Activated naive CD8-positive, alpha-beta T cell treated with anti-CD3 and anti-CD28 coated beads for 36 hours (primary cell): ENCODE results near the gene KIFC3. TPM values are rescaled to one million over a fixed set of nuclear protein-coding genes. Genes with fewer than 3 reads are reported as not detected.
"Not testable (repeated sequence)": the region's sequence is repeated elsewhere in the genome, so short reads cannot be mapped to it uniquely, and the experiment has no call there.

Experiments
- DNase-seq: peaks from one replicate; pipeline ENCODE4 v3.0.0; 2021
- H3K27ac Mint-ChIP-seq: one replicate; pipeline ENCODE4 v1.8.0; 2022; ENCODE audit warnings: mild to moderate bottlenecking, moderate library complexity, mixed read lengths
- H3K27me3 Mint-ChIP-seq: one replicate; pipeline ENCODE4 v1.8.0; 2022; ENCODE audit warnings: mild to moderate bottlenecking, mixed read lengths
- H3K36me3 Mint-ChIP-seq: one replicate; pipeline ENCODE4 v1.8.0; 2021; ENCODE audit warnings: mild to moderate bottlenecking, mixed read lengths
- H3K4me1 Mint-ChIP-seq: one replicate; pipeline ENCODE4 v1.8.0; 2021; ENCODE audit warnings: mixed read lengths
- H3K4me3 Mint-ChIP-seq: one replicate; pipeline ENCODE4 v1.8.0; 2022; ENCODE audit warnings: mild to moderate bottlenecking, moderate library complexity, mixed read lengths
- H3K9me3 Mint-ChIP-seq: one replicate; pipeline ENCODE4 v1.8.0; 2022; ENCODE audit warnings: mixed read lengths
- total RNA-seq, 2 experiments: library from RNA; stranded (reverse); gene quantifications; one replicate each; pipeline ENCODE4 v1.2.3, GENCODE V29; 2021

KIFC3 gene
- total RNA-seq, 2 experiments from 2014 or later: 1.2 to 1.3 TPM

DNA sequence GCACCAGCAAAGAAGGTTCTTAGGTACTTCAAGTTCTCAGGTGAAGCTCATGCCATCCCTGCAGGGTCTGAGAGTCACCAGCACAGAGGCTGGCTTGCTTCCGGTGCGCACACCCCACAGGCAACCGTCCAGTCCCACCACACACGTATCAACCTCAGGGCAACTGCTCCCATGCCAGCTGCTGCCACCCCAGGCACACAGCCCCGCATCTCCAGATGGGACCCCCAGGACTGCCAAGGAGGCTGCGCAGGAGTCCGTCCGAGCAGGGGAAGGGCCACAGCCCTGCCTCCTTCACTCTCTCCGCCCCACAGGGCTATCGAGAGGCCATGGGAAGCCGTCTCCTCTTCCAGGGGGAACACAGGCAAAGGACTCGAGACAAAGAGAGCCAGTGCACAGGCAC, 13.3 kb downstream of the KIFC3 start:
- DNase-seq: no peak
- H3K36me3 Mint-ChIP-seq: no peaks in the 10 kb centered on the region
- no peak overlapping the region for H3K27ac Mint-ChIP-seq
- no peaks in the 10 kb centered on the region for H3K9me3 Mint-ChIP-seq
- no peaks in the 10 kb centered on the region for H3K4me1 Mint-ChIP-seq
- no peak overlapping the region for H3K4me3 Mint-ChIP-seq
- no peaks in the 10 kb centered on the region for H3K27me3 Mint-ChIP-seq

DNA sequence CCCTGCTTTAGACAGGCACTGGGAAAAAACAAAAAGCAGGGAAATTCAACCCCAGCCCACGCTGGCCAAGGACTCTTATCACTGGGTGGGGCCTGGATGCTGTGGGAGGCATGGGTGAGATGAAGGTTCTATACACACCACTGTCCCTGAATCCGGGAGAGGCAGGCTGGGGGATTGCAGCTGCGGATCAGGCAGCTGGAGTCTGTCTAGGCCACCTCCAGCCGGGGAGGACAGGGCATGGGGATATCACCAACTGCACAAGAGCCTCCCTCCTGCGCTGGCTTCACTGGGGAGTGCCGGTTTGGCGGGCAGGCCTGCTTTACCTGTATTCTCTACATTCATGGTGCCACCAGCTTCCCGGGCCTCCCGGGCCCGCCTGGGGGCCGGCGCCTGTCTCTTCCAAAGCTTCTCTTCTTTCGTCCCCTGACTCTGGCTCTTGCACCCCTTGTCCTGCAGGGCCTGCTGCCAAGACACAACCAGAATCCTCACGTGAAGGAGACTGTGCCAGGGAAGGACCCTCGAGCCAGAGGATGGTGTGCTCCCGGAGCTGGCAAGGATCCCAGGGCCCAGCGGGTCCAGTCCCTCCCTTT, 13.9 kb downstream of the KIFC3 start:
- Mint-ChIP-seq H3K27ac (no peak overlapping the region), H3K4me3 (no peak overlapping the region), H3K27me3 (no peaks in the 10 kb centered on the region), H3K4me1 (no peaks in the 10 kb centered on the region), H3K9me3 (no peaks in the 10 kb centered on the region), H3K36me3 (no peaks in the 10 kb centered on the region)
- no peak for DNase-seq

DNA sequence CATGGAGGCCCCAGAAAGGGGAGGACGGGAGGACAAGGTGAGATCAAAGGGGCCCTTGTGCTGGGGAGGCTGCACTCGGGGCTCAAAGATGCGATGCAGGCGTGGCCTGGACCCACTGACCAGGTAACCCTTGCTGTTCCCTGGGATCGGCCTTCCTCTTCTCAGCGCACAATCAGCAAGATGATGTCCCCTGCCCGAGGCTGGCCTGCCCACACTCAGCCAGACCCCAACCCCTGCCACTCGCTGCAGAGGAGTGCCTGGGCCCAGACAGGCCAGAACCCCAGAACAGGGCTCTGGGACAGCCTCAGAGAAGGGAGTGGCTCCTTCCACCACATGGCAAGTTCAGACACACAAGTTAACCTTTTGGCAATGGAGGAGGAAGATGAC, 14.8 kb downstream of the KIFC3 start:
- Mint-ChIP-seq H3K36me3 (no peaks in the 10 kb centered on the region), H3K4me3 (no peak overlapping the region), H3K9me3 (no peaks in the 10 kb centered on the region), H3K4me1 (no peaks in the 10 kb centered on the region), H3K27ac (no peak overlapping the region), H3K27me3 (no peaks in the 10 kb centered on the region)
- DNase-seq: no peak

DNA sequence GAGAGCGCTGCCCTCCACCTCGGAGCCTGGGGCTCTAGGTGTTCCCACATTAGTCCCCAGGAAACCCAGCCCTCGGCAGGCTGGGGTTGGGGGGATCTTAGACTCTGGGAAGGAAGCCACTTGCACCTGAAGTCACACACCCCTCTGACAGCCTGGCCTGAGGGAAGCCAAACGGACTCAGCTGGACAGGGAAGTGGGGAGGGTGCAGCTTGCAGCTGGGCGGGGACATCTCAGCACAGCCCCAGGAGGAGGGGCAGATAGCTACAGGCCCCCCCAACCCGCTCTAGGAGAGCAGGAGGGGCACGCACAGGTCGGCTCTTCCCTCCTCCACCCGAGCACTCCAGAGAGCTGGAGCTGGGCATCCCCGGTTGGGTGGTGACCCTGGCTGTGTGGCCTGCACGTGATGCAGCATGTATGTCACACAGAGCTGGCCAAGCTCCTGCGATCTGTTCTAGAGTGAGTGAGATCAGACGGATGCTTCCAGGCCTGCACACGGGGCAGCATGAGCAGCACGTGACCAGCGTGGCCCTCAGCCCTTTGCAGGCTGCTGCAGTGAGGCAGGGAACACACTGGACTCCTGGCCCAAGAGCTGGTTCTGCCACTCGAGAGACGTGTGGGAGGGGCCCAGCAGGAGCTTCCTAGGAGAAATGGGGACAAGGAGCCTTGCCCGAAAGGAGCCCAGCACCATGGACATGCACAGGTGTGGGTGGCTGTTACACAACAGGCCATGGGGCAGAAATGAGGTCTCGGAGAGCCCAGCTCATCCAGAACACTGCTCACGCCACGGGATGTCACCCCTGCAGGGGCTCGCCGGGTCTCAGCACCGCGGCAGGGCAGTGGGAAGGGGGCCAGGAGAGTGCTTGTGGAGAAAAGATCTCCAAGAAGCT, 15.4 kb downstream of the KIFC3 start:
- H3K27ac Mint-ChIP-seq: no peak overlapping the region
- no peak overlapping the region for H3K4me3 Mint-ChIP-seq
- DNase-seq: no peak
- no peaks in the 10 kb centered on the region for H3K9me3 Mint-ChIP-seq
- no peaks in the 10 kb centered on the region for H3K36me3 Mint-ChIP-seq
- no peaks in the 10 kb centered on the region for H3K27me3 Mint-ChIP-seq
- no peaks in the 10 kb centered on the region for H3K4me1 Mint-ChIP-seq

DNA sequence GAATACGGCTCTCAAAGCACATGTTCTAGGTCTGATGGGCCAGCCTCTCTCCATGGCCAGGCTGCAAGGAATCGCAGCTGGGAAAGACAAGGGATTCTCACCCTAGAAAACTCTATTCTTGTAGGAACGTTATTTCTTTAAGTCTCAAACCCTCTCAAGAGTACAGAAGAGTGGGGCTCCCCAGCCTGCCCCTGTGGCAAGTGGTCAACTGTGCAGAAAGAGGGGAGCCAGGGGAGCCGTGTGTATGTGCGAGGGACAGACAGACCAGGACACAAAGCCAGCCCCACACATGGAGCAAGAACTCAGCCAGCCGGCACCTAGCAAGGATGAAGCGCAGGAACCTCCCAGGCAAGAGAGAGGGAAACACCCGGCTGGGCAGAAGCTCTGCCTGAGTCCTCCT, 16.4 kb downstream of the KIFC3 start:
- H3K4me3 Mint-ChIP-seq: no peak overlapping the region
- H3K27ac Mint-ChIP-seq: no peak overlapping the region
- no peaks in the 10 kb centered on the region for H3K27me3 Mint-ChIP-seq
- H3K4me1 Mint-ChIP-seq: no peaks in the 10 kb centered on the region
- H3K9me3 Mint-ChIP-seq: no peaks in the 10 kb centered on the region
- no peak for DNase-seq
- H3K36me3 Mint-ChIP-seq: no peaks in the 10 kb centered on the region

DNA sequence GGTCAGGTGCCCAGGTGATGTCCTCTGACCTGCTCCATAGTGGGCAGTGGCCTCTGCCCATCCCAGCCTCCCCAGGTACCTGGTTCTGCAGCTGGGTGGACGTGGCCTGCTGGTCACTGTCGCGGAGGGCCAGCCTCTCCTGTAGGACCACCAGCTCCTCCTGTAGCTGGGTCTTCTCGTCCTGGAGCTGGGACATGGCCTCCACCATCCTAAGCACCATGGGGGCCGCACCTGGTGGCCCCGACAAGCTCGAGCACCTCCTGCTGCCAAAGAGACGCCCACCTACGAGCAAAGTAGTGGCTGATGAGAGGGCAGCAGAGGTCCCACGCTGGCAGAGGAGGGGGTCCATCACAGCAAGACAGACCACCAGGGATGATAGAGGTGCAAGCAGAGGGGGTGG, 16.9 kb downstream of the KIFC3 start:
- no peaks in the 10 kb centered on the region for H3K4me1 Mint-ChIP-seq
- no peak for DNase-seq
- no peak overlapping the region for H3K27ac Mint-ChIP-seq
- H3K4me3 Mint-ChIP-seq: no peak overlapping the region
- no peaks in the 10 kb centered on the region for H3K36me3 Mint-ChIP-seq
- H3K27me3 Mint-ChIP-seq: no peaks in the 10 kb centered on the region
- H3K9me3 Mint-ChIP-seq: no peaks in the 10 kb centered on the region

DNA sequence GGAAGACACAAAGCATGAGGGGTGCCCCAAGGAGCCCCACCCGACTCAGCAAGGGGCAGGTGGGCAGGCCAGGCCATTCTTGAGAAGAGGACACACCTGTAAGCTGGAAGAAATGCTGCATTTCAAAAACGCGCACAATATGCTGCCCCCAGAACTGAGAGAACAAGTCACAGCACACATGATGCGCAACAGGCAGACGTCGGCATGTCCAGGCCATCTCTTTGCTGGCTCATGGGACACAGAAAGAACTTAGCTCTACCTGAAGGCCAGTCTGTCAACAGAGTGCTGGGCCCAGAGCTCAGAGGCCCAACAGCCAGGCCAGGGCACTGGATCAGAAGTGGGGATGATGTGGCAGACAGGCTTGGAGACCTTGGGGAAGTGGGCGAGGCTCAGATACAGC, 18.0 kb downstream of the KIFC3 start:
- Mint-ChIP-seq H3K27me3 (no peaks in the 10 kb centered on the region), H3K27ac (no peak overlapping the region), H3K4me3 (no peak overlapping the region), H3K4me1 (no peaks in the 10 kb centered on the region), H3K9me3 (no peaks in the 10 kb centered on the region), H3K36me3 (no peaks in the 10 kb centered on the region)
- no peak for DNase-seq

DNA sequence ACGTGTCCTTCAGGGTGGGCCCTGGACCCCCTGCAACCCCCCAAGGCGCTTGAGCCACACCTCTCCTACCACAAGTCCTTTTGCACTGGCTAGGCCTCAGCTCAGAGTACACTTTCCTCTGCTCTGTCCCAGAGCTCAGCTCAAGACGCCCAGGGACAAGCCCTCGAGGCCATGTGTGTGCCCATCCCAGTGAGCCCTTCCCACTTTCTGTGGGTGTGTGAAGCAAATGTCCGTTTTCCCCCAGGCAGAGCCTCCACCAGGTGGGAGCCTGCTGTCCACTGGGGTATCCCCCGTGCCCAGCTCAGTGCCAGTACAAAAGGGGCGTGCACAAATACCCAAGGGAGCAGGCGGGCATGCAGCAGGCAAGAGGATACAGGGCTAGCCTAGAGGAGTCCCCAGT, 18.4 kb downstream of the KIFC3 start:
- H3K4me3 Mint-ChIP-seq: no peak overlapping the region
- no peak overlapping the region for H3K27ac Mint-ChIP-seq
- H3K27me3 Mint-ChIP-seq: no peaks in the 10 kb centered on the region
- no peaks in the 10 kb centered on the region for H3K36me3 Mint-ChIP-seq
- DNase-seq: no peak
- H3K4me1 Mint-ChIP-seq: peaks cover 2% of the 10 kb centered on the region
- no peaks in the 10 kb centered on the region for H3K9me3 Mint-ChIP-seq

DNA sequence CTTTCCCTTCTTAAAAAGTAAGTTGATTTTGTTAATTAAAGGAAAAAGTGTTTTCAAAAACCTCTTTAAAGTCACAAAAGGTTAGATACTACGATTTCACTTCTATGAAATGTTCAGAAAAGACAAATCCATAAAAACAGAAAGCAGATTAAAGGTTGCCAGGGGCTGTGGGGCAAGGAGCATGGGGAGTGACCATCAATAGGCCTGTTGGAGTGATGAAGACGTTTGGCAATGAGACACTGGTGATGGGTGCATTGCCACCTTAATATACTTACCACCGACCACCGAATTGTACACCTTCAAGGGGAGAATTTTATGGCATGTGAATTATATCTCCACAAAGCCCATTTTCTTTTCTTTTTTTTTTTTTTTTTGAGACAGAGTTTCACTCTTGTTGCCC, 19.2 kb downstream of the KIFC3 start:
- H3K4me1 Mint-ChIP-seq: peaks cover 2% of the 10 kb centered on the region
- no peaks in the 10 kb centered on the region for H3K27me3 Mint-ChIP-seq

DNA sequence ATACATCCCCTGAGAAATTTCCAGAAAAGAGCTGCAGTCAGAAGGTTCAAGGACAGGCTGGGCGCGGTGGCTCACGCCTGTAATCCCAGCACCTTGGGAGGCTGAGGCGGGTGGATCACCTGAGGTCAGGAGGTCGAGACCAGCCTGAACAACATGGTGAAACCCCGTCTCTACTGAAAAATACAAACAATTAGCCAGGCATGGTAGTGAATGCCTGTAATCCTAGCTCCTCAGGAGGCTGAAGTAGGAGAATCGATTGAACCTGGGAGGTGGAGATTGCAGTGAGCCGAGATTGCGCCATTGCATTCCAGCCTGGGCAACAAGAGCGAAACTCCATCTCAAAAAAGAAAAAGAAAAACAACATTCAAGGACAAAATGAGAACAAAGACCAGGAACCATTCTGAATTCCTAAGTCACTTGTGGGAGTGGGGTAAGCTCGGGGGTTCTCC, 19.7 kb downstream of the KIFC3 start:
- not testable (repeated sequence) for H3K27me3 Mint-ChIP-seq, DNase-seq, H3K4me3 Mint-ChIP-seq, H3K36me3 Mint-ChIP-seq, H3K9me3 Mint-ChIP-seq, H3K27ac Mint-ChIP-seq, H3K4me1 Mint-ChIP-seq

More for the DNA sequence above, 19.2 kb downstream of the KIFC3 start:
- Mint-ChIP-seq H3K9me3 (no peaks in the 10 kb centered on the region), H3K36me3 (no peaks in the 10 kb centered on the region), H3K4me3 (no peak overlapping the region), H3K27ac (no peak overlapping the region)
- no peak for DNase-seq

DNA sequence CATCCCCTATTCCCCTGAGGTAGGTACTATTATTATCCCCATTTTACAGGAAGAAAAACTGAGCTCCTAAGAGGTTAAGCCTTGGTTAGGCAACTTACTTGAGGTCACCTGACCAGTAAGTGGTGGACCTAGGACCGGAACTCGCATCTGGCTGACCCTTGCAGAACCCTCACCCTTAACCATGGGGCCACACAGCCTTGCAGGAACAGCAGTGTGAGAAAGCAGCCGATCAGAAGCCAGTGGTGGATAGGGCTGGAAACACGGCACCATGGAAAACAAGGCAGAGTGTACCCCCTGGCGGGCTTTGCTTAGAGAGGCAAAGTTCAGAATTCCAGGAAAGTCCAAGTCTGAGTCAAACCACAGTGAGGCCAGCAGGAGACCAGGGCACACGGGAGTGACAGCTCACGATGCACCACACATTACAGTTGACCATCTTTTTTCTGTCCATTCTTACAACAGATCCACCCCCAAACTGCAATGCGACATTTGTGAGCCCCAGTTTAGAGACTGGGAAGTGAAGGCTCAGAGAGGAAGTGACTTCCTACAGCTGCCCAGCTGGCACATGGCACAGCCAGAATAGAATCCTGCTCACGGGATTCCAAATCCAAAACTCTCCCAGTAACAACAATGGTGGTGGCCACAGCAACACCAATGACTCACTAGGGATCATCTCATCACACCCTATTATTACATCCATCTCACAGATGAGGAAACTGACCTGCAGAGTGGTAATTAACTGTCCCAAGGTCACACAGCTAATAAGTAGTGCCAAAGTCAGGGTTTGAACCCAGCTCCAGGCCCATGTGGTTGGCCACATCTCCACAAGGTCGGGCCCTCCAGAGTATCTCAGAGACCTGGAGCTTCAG, 20.3 kb downstream of the KIFC3 start:
- no peak for DNase-seq
- H3K27me3 Mint-ChIP-seq: no peaks in the 10 kb centered on the region
- H3K9me3 Mint-ChIP-seq: no peaks in the 10 kb centered on the region
- H3K27ac Mint-ChIP-seq: no peak overlapping the region
- H3K4me3 Mint-ChIP-seq: no peak overlapping the region
- no peaks in the 10 kb centered on the region for H3K36me3 Mint-ChIP-seq
- peaks cover 2% of the 10 kb centered on the region for H3K4me1 Mint-ChIP-seq

DNA sequence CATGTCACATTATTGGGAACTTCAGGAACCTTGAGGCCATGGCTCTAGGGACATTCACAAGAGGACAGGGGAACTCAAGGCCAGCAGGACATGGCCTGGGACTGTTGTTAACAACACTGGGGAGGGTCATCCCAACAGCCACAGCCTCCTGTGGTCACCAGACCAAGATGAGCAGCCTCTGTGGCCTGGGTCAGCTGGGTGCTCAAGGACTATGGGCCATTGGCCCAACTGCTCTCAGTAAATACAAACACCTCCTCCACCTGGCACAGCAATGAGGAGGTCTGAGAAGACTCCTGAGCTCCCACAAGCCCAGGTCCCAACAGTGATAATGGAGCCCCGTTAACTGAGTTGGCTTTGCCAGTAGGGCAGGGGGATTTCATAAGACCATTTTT, 20.9 kb downstream of the KIFC3 start:
- no peak for DNase-seq
- no peak overlapping the region for H3K4me3 Mint-ChIP-seq
- H3K36me3 Mint-ChIP-seq: no peaks in the 10 kb centered on the region
- H3K27me3 Mint-ChIP-seq: no peaks in the 10 kb centered on the region
- peaks cover 2% of the 10 kb centered on the region for H3K4me1 Mint-ChIP-seq
- H3K27ac Mint-ChIP-seq: no peak overlapping the region
- H3K9me3 Mint-ChIP-seq: no peaks in the 10 kb centered on the region

DNA sequence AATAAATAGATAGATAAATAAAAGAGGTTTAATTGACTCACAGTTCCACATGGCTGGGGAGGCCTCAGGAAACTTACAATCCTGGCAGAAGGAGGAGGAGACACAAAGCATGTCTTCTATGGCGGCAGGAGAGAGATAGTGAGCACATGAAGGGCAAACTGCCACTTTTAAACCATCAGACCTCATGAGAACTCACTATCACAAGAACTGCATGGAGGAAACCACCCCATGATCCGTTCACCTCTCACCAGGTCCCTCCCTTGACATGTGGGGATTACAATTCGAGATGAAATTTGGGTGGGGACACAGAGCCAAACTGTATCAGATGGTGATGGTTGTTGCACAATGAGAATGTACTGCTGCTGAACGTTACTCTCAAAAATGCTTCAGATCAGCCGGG, 22.5 kb downstream of the KIFC3 start:
- H3K4me1 Mint-ChIP-seq, H3K27me3 Mint-ChIP-seq, H3K9me3 Mint-ChIP-seq, H3K4me3 Mint-ChIP-seq, DNase-seq, H3K36me3 Mint-ChIP-seq, H3K27ac Mint-ChIP-seq: not testable (repeated sequence)

DNA sequence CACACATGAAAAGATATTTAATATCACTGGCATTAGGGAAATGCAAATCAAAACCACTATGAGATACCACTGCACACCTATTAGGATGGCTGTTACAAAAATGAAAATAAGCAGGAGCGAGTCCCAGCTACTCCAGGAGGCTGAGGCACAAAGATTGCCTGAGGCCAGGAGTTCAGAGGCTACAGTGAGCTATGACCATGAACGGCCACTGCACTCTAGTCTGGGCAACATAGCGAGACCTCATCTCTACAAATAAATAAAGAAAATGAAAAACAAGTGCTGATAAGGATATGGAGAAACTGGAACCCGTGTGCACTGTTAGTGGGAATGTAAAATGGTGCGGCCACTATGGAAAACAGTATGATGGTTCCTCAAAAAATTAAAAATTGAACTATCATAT, 23.6 kb downstream of the KIFC3 start:
- Mint-ChIP-seq H3K4me3 (no peak overlapping the region), H3K27ac (no peak overlapping the region), H3K9me3 (no peaks in the 10 kb centered on the region), H3K4me1 (peaks cover 2% of the 10 kb centered on the region), H3K27me3 (no peaks in the 10 kb centered on the region), H3K36me3 (no peaks in the 10 kb centered on the region)
- no peak for DNase-seq

DNA sequence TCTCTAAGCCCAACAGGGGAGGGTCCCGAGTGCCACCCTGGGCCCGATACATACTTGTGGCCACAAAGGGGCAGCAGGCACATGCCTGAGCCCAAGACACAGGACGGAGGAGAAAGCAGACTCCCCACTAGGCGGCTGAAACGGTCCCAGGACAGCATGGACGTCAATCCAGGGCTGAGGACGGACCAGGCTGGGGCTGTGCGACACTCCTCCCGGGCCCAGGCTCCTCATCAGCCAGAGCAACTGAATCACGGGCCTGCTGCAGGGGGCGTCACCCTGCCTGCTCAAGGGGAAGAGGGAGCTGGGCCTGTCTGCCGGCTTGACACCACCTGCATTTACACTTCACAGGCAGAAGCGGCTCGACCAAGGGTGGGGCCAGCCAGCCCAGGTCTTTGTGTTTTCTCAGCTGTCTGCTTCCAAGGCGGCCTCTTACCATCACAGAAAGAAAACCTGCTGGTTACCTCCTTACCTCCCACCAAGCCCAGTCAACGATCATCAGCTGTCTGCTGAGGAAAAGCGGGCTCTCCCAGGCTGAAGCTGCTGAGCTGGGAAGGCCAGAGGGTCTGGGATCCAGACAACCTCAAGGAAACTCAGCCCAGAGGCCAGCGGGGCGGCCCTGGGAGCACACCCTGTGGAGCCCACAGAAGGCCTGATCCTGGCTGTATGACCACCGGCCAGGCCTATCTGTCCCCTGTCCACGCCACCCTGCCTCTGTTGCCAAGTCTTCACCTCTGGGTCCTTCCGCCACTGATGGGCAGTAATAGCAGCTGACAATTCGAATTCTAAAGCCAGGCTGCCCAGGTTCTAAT, 26.4 kb downstream of the KIFC3 start:
- Mint-ChIP-seq H3K27me3 (no peaks in the 10 kb centered on the region), H3K36me3 (no peaks in the 10 kb centered on the region), H3K9me3 (no peaks in the 10 kb centered on the region), H3K27ac (no peak overlapping the region), H3K4me1 (peaks cover 2% of the 10 kb centered on the region), H3K4me3 (no peak overlapping the region)
- no peak for DNase-seq
